OCI-LY1 (cell line): Measurements from ENCODE around the gene PPP1R9A.

ENCODE experiments used
- EZH2 ChIP-seq: fragments of 200-600 bp; sonication (generic), shearing (Covaris generic); IDR thresholded peaks from 2 replicates; pipeline ENCODE4 v1.8.0; 2017; ENCODE audit warnings: borderline replicate concordance, mixed run types, mild to moderate bottlenecking, antibody characterized with exemption, low read length, moderate library complexity, mixed read lengths
- TF ChIP-seq, protein P1 (sequence below): fragments of 200-600 bp; sonication (generic), shearing (Covaris generic); IDR thresholded peaks from 2 replicates; pipeline ENCODE4 v1.5.1; 2017; ENCODE audit warnings: mild to moderate bottlenecking, antibody characterized with exemption, low read length, moderate library complexity, mixed read lengths

DNA sequence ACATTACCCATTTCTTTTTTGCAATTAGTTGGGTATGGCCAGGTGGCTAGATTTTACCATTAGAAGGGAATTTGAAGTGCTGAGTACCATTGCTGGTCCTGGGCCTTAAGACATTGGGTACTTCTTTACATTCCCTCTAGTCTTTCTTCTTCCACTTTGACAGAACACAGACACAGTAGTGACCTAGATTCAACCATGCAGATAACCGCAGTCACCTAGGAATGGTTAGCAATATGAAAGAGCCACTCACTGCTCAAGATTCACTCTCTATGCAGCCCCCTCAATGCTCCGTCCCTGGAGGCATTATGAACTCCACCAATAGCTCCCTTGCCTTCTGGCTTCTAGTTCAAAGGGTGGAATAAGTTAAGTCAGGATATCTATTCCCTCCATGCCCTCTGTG, 433.1 kb downstream of the PPP1R9A start:
- no peak for TF ChIP-seq EZH2
- TF ChIP-seq, protein P1, sequence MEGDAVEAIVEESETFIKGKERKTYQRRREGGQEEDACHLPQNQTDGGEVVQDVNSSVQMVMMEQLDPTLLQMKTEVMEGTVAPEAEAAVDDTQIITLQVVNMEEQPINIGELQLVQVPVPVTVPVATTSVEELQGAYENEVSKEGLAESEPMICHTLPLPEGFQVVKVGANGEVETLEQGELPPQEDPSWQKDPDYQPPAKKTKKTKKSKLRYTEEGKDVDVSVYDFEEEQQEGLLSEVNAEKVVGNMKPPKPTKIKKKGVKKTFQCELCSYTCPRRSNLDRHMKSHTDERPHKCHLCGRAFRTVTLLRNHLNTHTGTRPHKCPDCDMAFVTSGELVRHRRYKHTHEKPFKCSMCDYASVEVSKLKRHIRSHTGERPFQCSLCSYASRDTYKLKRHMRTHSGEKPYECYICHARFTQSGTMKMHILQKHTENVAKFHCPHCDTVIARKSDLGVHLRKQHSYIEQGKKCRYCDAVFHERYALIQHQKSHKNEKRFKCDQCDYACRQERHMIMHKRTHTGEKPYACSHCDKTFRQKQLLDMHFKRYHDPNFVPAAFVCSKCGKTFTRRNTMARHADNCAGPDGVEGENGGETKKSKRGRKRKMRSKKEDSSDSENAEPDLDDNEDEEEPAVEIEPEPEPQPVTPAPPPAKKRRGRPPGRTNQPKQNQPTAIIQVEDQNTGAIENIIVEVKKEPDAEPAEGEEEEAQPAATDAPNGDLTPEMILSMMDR: no peak
